Measurements from ENCODE around the gene ZNF202.

DNA sequence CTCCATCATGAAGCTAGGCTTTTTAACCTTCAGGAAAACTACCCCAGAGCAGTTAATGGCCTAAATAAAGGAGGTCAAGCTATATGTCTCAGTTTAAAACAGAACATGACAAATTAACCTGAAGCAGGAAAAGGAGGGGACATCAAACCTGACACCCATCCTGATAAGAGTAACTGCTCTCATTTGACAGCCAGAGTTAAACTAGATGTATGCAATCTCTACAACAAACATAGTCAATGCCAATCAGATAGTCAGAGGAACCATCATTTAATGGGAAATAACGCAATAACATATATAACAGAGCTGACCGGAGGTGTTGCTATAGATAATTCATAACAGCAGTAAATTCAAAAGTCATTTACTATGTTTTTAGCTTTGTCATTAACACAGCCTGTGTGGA is 3.1 kb downstream of the ZNF202 start:
- no peak for TF ChIP-seq ZNF180 (CRISPR knock-in tag; IDR thresholded peaks at IDR 0.05; ENCODE audit: borderline replicate concordance, low read depth)
- TF ChIP-seq, protein P1, sequence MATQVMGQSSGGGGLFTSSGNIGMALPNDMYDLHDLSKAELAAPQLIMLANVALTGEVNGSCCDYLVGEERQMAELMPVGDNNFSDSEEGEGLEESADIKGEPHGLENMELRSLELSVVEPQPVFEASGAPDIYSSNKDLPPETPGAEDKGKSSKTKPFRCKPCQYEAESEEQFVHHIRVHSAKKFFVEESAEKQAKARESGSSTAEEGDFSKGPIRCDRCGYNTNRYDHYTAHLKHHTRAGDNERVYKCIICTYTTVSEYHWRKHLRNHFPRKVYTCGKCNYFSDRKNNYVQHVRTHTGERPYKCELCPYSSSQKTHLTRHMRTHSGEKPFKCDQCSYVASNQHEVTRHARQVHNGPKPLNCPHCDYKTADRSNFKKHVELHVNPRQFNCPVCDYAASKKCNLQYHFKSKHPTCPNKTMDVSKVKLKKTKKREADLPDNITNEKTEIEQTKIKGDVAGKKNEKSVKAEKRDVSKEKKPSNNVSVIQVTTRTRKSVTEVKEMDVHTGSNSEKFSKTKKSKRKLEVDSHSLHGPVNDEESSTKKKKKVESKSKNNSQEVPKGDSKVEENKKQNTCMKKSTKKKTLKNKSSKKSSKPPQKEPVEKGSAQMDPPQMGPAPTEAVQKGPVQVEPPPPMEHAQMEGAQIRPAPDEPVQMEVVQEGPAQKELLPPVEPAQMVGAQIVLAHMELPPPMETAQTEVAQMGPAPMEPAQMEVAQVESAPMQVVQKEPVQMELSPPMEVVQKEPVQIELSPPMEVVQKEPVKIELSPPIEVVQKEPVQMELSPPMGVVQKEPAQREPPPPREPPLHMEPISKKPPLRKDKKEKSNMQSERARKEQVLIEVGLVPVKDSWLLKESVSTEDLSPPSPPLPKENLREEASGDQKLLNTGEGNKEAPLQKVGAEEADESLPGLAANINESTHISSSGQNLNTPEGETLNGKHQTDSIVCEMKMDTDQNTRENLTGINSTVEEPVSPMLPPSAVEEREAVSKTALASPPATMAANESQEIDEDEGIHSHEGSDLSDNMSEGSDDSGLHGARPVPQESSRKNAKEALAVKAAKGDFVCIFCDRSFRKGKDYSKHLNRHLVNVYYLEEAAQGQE (IDR thresholded peaks at IDR 0.05; ENCODE audit: borderline replicate concordance in 1 of 2, low read depth in 1 of 2, low read length in 2 of 2): no peak
- TF ChIP-seq, protein P2, sequence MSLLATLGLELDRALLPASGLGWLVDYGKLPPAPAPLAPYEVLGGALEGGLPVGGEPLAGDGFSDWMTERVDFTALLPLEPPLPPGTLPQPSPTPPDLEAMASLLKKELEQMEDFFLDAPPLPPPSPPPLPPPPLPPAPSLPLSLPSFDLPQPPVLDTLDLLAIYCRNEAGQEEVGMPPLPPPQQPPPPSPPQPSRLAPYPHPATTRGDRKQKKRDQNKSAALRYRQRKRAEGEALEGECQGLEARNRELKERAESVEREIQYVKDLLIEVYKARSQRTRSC (CRISPR knock-in tag; IDR thresholded peaks at IDR 0.05; ENCODE audit: low read depth): no peak
- TF ChIP-seq ZNF552 (CRISPR knock-in tag; IDR thresholded peaks at IDR 0.05; ENCODE audit: borderline replicate concordance): no peak
- TF ChIP-seq, protein P3, sequence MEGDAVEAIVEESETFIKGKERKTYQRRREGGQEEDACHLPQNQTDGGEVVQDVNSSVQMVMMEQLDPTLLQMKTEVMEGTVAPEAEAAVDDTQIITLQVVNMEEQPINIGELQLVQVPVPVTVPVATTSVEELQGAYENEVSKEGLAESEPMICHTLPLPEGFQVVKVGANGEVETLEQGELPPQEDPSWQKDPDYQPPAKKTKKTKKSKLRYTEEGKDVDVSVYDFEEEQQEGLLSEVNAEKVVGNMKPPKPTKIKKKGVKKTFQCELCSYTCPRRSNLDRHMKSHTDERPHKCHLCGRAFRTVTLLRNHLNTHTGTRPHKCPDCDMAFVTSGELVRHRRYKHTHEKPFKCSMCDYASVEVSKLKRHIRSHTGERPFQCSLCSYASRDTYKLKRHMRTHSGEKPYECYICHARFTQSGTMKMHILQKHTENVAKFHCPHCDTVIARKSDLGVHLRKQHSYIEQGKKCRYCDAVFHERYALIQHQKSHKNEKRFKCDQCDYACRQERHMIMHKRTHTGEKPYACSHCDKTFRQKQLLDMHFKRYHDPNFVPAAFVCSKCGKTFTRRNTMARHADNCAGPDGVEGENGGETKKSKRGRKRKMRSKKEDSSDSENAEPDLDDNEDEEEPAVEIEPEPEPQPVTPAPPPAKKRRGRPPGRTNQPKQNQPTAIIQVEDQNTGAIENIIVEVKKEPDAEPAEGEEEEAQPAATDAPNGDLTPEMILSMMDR (CRISPR knock-in tag; IDR thresholded peaks at IDR 0.05): no peak
- no peak for TF ChIP-seq HMGXB4 (CRISPR knock-in tag; IDR thresholded peaks at IDR 0.05; ENCODE audit: borderline replicate concordance in 1 of 2, low read depth in 1 of 2)
- TF ChIP-seq POLR2A (IDR thresholded peaks at IDR 0.05; ENCODE audit: insufficient read depth in 1 of 2, low read depth in 2 of 2, low read length in 2 of 2): no peak
- TF ChIP-seq, protein P4, sequence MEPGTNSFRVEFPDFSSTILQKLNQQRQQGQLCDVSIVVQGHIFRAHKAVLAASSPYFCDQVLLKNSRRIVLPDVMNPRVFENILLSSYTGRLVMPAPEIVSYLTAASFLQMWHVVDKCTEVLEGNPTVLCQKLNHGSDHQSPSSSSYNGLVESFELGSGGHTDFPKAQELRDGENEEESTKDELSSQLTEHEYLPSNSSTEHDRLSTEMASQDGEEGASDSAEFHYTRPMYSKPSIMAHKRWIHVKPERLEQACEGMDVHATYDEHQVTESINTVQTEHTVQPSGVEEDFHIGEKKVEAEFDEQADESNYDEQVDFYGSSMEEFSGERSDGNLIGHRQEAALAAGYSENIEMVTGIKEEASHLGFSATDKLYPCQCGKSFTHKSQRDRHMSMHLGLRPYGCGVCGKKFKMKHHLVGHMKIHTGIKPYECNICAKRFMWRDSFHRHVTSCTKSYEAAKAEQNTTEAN (CRISPR knock-in tag; conservative IDR thresholded peaks at IDR 0.05): no peak
- no peak for TF ChIP-seq ZNF317 (CRISPR knock-in tag; IDR thresholded peaks at IDR 0.05)
